Activated CD8-positive, alpha-beta memory T cell treated with anti-CD3 and anti-CD28 coated beads, Interleukin-2, amount 50 U/mL, for 48 hours (primary cell): ENCODE results near the gene CTIF.
"Not testable (repeated sequence)": the region's sequence is repeated elsewhere in the genome, so short reads cannot be mapped to it uniquely, and the experiment has no call there.

Experiments
- DNase-seq: peaks from one replicate; pipeline ENCODE4 v3.0.0-alpha.2; 2020

CTIF gene

GRCh38 chr18:48861181-48861708 lies 322.4 kb downstream of the CTIF start:
- DNase-seq, result no peak

GRCh38 chr18:48862132-48862531 lies 323.3 kb downstream of the CTIF start:
- no peak for DNase-seq

GRCh38 chr18:48862678-48863270 lies 323.9 kb downstream of the CTIF start:
- no peak for DNase-seq

DNA sequence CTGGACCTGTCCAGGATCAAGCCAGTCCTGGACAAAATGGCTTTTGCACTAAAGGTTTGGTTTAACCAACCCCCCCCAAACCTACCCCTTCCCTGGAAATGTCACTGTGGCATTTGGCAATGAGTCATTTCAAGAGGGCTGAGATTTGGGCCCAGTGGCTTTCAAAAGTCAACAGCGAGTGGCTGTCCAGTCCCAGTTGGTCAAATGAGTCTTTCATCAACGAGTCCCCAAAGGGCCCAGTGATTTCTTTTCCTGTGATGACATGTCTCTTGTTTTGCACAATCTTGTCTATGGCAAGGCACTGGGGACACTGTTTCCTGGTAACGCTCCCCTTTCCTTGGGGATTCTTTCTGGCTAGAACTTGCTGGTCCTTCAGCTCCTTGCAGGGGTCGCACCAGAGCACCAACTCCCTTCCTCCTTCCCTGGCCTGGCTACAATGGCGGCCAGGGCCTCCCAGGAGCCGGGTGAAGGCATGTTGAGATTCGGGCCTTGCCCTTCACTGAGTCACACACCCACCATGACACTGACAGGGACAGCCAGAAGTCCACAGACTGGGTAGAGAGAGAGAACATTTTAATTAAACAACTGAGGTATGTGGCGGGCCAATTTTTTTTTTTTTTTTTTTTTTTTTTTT lies 324.7 kb downstream of the CTIF start:
- DNase-seq, result no peak

GRCh38 chr18:48864876-48865275 lies 326.0 kb downstream of the CTIF start:
- no peak for DNase-seq

- DNase-seq, result no peak
Measured at GRCh38 chr18:48866028-48866733, 327.4 kb downstream of the CTIF start.

- DNase-seq, result no peak
Measured at GRCh38 chr18:48866856-48867255, 328.0 kb downstream of the CTIF start.

GRCh38 chr18:48867978-48868377 lies 329.1 kb downstream of the CTIF start:
- no peak for DNase-seq

- DNase-seq, result peak; percentile 76
Measured at GRCh38 chr18:48868468-48869466, 329.9 kb downstream of the CTIF start.

GRCh38 chr18:48869591-48869990 lies 330.8 kb downstream of the CTIF start:
- no peak for DNase-seq

DNA sequence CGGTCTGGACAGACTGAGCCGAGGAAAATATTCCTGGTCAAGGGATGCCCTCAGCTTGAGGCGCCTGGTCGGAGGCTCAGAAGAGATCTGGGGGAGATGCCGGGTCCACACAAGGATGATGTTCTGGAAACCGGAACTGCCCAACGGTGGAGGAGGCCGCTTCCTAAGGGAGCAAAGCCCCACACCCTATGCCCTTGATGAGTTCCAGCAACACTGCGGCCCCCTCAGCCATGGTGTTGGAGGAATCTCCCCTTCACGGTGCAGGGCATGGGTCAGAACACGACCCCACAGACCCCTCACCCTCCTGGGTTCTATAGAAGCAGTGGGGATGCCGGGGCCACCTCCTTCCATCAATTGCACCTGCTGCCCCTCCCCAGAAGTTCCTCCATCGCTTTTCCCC lies 332.1 kb downstream of the CTIF start:
- DNase-seq, result not testable (repeated sequence)

- DNase-seq, result no peak
Measured at GRCh38 chr18:48871391-48872166, 332.7 kb downstream of the CTIF start.

GRCh38 chr18:48872234-48873145 lies 333.7 kb downstream of the CTIF start:
- DNase-seq, result no peak

GRCh38 chr18:48874233-48874632 lies 335.4 kb downstream of the CTIF start:
- no peak for DNase-seq

DNA sequence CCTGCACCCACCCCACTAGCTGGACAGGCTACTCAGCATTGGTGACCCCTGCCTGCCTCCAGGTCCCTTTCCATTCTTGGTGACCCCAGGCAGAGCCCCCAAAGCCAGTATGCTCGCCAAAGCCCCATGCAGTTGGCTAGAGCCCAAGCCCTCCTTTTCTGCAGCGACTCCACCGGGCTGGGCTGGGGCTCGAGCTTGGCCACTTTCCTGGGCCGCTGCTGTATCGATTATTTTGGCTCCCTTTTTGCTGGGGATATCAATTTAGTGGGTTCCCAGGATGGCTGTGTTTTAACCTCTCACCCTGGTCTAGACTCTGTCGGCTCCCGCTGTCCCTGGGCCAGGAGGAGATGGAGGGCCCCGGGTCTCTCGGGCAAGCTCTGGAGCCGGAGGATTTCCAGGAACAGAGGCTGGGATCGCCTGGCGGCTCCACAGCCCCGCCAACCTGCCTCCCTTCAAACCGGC lies 335.9 kb downstream of the CTIF start:
- no peak for DNase-seq

GRCh38 chr18:48875314-48875941 lies 336.6 kb downstream of the CTIF start:
- no peak for DNase-seq

GRCh38 chr18:48875942-48876511 lies 337.2 kb downstream of the CTIF start:
- DNase-seq, result no peak

GRCh38 chr18:48876590-48876989 lies 337.8 kb downstream of the CTIF start:
- no peak for DNase-seq

GRCh38 chr18:48877941-48878340 lies 339.1 kb downstream of the CTIF start:
- no peak for DNase-seq

GRCh38 chr18:48878471-48878870 lies 339.6 kb downstream of the CTIF start:
- DNase-seq, result no peak
